Measurements from ENCODE around the gene PLEK.
"Not testable (repeated sequence)": the region's sequence is repeated elsewhere in the genome, so short reads cannot be mapped to it uniquely, and the experiment has no call there.

Gene PLEK

DNA sequence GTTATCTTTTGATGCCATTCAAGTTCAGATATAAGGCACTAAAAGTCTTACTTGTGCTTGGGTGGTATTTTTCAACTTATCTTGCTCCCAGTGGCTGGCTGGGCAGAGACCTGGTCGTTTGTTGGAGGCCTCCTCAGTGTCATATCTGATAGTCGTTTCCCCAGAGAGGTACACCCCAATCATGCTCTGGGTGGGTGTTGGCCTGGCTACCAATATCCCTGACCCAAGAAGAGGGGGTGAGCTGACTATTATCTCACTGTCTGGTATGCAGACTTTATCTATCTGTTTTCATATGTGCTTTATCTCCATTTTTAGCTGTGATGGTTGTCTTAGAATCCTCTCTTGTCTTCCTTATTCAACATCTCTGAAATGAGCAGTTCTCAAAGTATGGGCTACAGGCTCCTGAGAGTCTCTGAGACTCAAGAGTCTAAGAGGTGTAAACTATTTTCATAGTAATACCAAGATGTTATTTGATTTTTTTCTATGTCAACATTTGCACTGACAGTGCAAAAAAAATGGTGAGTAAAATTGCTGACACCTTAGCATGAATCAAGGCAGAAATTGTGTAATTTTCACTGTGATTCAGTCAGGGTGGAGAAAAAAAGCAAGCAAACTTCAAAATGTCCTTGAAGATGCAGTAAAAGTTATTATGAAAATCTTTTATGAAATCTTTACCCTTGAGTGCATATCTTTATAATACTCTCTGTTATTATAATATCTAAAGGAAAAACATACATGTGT lies 12.3 kb upstream of the PLEK start:
- DNase-seq (ENCODE audit: low spot score): no peak

DNA sequence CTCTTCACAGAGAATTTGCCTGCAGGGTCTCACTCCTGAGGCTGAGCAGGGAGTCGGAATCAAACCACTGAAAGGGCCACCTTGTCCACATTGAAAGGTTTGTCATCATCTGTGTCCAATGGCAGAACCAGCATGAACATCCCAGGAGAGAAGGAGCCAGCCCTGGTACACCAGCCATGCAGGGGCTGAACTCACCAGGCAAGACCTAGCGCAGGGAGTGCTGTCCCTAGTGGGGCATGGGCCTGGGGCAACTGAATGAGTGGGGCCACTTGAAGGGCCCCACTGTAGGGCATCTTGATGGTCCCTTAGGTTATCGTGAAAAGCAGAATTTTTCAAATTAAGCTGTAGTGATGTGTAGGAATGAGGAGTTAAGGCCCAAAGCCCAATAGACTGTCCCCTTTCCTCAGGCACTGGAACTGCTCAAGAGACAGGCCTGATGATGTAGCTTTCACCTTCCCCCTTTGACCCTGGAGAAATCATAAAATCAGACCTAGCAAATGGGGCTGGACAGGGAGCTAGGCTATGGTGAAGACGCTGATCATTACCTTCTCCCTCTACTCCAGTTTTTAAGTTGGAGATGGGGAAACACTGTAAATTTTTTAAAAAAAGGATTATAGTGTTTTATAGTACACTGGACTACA lies 8.4 kb upstream of the PLEK start:
- DNase-seq (ENCODE audit: low spot score): no peak

DNA sequence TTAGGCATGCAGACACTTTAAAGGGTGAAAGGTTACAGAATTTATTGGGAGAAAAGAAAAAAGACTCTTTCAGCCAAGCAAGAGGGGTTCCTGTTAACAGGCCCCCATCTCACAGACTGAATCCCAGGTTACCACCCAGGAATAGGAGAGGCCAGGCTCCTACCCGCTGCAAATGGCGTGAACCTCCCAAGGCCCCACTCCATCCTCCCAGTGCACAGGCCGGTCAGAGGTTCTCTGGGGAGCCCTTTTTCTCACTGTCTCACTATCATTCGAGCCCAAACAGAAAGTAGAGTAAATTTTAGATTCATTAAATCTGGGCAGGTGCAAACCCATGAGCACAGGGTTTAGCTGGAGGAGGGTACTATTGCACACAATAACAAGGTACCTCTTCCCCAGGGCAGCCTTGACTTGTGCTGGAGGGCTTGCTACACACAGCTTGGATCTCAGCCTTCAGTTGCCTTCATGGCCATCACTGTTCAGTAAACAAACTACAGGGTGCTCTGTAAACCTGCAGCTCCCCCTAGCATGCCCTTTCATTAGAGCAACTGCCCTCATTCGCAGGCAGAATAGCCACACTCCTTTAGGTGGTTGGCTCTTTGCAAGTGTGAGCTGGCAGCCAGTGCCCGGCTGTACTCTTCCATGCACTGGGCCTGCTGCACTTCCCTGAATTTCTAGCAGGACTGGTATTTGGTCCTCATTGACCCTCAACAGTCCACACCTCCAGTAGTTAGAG lies 7.3 kb upstream of the PLEK start:
- DNase-seq (ENCODE audit: low spot score): peak; percentile 42

DNA sequence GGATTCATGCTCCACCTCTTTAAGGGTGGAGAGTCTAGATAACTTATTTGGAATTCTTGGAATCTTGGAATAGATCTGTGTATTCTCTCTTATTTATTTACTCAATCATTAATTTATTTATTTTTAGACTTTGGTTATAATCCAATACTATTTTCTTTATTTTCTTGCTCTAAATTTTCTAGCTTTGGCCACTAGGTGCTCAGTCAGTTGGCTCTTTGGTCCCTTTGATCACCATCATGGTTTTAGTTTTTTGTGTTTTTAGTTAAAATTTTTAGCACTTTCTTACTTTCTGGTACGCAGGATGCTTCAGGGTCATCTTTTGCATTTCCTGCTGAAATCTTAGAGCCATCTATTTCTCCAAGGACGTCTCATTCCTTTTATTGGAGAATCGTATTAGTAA lies 5.2 kb upstream of the PLEK start:
- no peak for DNase-seq (ENCODE audit: low spot score)

DNA sequence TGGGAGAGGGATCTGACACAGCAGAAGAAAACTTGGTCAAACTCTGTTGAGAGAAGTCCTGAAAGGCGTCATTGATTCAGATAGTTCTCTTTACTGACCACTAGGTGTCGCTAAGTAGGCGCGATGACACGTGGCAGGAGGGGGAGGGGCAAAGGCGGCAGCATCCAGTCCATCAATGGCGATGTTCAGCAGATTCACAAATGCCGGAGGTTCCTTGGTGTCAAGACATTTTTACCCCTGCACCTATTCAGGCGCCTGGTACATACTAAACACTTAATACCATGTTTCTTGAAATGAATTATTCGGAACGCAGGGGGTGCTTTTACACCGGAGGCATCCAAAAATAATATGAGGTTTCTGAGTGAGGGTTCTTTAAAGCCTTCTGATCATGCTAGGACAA lies 3.0 kb upstream of the PLEK start:
- DNase-seq (ENCODE audit: low spot score): peak; percentile 65

DNA sequence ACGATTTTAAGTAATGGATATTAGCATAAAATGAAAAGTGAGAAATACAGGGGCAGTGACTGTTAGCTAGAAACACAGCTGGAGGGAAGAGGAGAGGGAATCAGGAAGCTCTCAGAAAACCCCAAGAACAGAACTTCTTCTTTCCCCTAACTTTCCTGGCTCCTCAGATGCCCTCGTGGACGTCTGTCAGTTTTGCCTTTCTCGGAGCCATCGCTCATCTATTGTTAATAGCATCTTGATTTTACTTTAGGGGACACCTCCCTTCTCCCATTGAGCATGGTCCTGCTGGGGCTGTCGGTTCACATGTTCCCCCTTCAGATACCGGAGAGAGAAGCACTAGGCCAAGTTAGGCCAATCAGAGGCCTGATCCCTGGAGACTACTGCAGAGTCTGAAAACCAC lies 2.3 kb upstream of the PLEK start:
- no peak for DNase-seq (ENCODE audit: low spot score)

DNA sequence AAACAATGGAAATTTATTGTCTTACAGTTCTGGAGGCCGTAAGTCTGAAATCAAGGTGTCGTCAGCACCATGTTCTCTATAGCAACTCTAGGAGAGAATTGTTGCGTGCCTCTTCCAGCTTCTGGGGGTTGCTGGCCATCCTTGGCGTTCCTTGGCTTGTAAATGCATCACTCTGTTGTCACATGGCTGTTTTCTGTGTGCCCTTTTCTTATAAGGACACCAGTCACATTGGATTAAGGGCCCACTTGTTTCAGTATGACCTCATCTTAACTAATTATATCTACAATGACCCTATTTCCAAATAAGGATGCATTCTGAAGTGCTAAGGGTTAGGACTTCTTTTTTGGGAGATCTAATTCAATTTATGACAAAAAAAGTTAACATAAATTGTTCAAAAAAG lies 1.4 kb upstream of the PLEK start:
- DNase-seq (ENCODE audit: low spot score): no peak

DNA sequence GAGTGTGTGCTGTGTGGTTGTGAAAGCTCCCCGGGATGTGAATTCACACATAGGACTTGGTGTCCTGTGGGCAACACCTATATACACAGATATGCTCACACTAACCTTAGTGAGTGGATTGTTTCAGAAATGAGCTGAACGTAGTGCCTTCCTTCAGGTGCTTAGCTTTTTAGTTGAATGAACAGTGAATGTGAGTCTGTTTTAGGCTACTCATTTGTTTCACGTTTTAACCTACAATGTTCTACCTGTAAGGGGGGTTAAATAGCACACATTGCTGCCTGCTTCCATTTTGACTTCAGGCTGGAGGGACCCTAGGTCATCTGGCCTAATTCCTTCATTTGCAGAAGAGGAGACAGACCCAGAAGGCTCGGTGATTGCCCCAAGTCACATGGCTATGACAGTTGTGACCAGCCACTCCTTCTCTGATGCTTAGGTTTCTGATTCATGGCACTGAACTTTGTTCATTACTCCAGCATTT lies 1.0 kb downstream of the PLEK start:
- DNase-seq (ENCODE audit: low spot score): no peak

DNA sequence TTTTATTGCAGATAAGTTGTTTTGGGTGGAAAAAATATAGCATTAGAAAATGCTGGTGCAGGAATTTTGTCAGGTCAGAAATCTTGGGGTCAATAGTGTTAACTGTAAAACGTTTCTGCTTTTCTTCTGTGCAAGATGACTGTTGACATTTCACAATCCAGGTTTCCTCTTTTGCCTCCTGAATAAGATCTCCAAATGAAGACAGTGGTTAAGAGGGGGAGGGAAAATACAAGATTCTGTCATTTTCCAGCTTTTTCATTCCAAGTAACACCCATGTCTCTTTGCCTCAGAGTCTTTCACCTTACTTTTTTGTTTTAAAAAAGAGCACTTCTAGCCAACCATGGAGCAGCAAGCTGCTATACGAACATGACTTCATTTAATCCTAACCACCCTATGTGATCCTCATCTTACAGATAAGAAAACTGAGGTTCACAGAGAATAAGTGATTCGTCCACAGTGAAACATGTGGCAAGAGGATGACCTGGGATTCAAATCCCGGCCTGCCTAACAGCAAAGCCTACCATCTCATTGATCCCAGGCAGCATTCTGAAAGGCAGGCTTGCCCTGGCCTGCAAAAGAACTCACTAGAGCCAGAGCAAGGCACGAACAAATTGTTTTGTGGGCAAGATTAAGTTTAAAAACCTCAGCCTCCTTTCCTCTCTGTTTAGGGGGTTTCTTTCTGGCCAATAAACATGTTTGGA lies 3.0 kb downstream of the PLEK start:
- no peak for DNase-seq (ENCODE audit: low spot score)

DNA sequence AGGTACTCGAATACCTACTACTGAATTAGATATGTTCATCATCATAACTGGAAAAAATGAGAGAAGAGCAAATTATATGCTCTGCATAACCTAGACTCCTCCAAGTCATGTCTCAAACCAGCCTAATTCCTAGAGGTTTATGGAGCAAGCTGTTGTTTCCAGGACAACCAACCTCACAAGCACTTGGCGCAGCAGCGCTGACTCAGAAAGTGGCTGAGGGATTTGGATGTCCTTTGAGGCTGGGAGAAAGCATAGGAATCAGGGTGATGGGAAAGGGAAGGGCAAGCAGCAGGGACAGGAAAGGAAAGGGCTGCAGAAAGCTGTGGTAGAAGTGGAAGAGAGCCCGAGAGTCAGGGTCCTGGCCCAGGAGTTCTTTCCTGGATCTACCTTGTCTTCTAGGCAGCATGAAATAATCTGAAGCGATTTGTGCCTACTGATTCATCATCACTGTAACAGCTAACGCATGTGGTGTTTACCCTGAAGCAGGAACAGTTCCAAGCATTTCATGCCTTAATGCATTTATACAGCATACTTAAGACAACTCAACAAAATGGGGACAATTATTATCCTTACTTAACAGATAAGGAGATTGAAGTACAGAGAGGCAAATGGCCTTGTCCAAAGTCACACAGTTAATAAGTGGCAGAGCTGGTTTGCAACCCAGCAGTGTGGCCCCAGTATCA lies 3.7 kb downstream of the PLEK start:
- peak; percentile 73 for DNase-seq (ENCODE audit: low spot score)

DNA sequence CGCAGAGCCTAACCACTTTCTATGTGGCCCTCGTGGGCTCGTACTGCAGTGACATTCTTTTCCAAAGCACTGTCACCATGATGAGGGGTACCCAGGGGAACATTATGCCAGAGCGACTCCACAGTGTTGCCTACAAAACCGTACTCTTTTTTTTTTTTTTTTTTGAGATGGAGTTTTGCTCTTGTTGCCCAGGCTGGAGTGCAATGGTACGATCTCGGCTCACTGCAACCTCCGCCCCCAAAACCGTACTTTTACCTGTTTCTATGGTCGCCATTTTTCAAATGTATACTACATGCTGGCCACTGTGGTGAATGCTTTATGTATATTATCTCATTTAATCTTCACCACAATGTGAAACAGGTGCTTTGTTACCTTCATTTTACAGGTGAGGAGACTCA lies 4.3 kb downstream of the PLEK start:
- no peak for DNase-seq (ENCODE audit: low spot score)

DNA sequence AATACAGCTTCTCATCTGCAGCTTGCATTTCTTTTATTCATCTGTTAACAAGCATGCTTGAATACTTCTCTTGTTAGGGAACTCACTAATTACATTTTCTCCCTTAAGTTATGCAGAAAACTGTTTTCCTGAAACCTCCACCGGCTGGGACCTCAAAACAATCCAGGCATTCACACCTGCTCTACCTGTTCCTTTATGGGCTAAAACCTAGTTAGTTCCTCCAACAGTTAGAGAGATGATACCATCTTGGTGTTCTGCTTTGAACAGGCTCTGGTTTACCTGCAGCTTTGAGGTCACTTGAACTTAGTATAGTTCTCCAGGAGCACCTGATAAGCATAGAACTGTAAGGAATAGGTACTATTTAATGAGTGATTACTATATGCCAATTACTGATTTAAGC lies 6.1 kb downstream of the PLEK start:
- DNase-seq (ENCODE audit: low spot score): no peak

DNA sequence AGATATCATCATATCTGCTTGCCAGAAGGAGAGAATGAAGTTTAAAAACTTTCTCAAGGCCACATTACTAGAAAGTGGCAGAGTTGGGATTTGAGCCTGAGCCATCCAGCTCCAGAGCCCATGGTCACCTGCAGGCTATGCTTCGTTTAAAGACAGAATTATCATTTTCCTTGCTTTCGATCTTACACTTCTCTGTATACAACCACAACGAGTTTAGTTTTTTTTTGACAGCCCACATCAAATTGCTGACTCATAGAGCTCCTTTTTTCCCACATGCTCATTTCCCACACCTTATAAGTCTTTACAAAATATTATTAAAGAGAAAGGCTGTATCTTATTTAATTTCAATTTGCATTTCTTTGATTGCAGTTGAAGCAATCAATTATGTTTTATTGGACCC lies 6.5 kb downstream of the PLEK start:
- DNase-seq (ENCODE audit: low spot score): no peak

DNA sequence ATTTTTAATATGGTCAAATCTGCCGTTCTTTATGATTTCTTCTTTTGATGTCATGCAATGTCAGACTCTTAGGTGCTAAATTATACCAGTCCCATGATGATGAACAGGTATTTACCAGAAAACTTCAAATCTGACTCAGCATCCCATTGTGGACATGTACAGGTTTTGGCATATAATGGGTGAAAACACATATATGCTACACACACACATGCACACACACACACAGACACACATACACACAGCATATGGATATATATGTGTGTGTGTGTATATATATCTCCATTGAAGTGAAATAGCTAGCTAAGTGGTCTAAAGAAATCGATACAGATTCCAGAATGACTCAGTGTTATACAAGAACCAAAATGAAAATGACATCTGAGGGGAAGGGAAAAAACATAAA lies 7.4 kb downstream of the PLEK start:
- DNase-seq (ENCODE audit: low spot score): no peak

DNA sequence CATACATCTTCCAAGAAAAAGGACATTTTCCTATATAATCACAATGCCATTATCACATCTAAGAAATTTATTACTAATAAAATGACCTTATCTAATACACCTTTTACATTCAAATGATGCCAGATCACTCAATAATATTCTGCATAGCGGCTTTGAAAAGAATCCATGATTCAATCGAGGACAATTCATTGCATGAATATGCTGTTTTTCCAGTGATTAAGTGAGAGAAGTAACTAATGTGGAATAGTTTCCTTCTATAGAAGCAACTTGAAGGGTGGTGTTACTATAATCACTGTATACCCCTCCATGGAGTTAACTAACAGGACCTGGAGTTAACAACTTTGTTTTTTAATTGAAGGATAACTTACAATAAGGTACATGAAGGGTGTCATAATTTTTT lies 9.1 kb downstream of the PLEK start:
- no peak for DNase-seq (ENCODE audit: low spot score)

DNA sequence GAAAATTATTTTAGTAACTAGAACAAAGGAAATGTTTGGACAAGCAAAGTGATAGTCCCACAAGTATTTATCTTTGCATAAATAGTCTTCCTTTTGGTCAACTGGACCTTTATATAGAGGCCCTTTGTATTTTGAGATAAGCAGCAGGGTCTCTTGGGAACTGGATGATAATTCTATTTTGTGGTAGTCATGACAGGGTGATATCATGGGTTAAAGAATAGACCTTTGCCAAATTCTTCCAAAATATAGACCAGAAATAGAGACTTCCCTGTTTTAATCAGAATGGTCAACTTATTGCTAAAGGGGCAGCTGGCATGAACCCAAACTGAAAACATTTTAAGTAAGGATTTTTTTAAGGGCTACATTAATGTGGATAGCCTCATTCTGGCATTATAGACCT lies 10.5 kb downstream of the PLEK start:
- DNase-seq (ENCODE audit: low spot score): no peak

DNA sequence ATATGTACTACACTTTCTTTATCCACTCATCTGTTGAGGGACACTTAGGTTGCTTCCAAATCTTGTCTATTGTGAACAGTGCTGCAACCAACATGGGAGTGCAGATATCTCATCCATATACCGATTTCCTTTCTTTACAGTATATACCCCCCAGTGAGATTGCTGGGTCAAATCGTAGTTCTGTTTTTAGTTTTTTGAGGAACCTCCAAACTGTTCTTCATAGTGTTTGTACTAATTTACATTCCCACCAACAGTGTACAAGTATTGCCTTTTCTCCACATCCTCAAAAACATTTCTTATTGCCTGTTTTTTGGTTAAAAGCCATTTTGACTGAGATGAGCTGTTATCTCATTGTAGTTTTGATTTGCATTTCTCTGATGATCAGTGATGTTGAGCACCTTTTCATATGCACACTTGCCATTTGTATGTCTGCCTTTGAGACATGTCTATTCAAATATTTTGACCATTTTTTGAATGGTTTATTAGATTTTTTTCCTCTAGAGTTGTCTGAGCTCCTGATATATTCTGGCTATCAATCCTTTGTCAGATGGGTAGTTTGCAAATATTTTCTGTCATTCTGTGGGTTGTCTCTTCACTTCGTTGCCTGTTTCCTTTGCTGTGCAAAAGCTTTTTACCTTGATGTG lies 12.2 kb downstream of the PLEK start:
- DNase-seq (ENCODE audit: low spot score): no peak

DNA sequence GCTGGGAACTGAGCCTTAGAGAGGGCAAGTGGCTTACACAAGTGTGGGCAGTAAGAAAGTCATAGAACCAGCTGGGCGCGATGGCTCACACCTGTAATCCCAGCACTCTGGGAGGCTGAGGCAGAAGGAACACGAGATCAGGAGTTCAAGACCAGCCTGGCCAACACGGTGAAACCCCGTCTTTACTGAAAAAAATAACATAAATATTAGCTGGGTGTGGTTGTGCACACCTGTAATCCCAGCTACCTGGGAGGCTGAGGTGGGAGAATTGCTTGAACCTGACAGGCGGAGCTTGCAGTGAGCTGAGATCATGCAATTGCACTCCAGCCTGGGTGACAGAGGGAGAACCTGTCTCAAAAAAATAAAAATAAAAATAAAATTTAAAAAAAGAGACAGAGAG lies 13.7 kb downstream of the PLEK start:
- DNase-seq (ENCODE audit: low spot score): not testable (repeated sequence)

DNA sequence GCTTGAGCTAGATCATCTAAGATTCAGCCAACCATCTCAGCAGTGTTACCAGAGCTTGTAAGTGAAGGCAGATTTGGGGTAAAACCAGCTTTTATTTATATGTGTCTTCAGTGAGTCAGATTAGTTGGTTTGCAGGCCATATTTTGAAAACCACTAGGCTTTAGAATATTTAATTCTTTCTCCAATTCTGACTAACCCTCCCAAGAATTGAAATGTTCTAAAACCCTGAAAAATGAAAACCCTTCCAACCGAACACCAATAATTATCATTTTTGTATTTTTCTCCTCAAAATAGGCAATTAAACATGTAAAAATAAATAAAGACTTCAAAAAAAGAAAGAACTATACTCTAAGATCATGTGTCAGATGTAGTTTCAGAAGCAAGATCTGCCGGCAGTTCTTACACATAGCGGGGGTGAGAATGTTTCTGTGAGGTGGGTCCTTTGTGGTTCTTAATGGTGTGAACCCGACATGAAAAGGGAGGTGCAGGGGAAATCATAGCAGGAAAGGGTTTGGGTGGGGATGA lies 14.2 kb downstream of the PLEK start:
- no peak for DNase-seq (ENCODE audit: low spot score)

DNA sequence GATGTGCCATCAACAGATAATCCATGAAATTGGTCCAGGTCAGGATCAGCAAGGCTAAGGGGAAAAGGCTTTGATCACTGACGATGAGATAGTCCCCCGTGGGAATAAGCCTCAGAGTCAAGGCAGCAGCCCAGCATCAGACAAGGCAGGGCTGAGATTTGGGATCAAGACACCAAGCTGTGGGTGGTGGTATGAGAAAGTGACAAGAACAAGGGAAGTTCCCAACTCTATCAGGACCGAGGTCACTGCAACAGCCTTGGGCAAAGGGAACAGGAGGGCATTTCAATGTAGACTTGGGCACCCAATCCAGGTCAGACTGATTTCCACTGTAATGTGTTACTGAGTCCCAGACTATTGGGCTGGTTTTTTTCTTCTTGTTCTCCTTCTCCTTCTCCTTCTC lies 18.7 kb downstream of the PLEK start:
- DNase-seq (ENCODE audit: low spot score): no peak

DNA sequence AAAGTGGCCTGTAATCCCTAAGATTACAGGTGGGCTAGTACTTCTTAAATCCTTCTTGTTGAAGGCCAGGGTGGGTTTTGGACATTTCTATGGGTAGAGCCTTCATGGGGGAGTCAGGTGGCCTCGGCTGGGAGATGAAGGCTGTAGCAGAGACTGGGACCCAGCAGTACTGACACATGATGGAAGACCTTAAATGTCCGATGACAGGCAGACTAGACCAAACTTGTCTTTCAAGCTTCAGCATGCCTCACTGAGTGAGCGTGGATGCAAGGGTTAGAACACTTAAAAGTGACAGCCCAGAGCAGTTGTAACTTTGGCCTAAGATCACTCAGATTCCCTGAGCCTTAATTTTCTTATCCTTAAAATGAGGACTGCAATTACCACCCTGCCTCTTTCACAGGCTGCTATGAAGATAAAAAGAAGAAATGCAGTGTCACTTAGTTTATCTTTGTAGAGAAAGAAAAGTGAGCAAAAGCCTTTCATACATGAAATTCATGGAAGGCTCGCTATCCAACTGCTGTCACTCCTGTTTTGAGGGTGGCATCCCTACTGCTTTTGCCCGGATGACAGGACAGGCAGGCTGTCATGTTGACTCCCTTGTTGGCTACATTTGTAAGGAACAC lies 19.5 kb downstream of the PLEK start:
- DNase-seq (ENCODE audit: low spot score): no peak
